ENCODE measurements around the gene TOGARAM2.

DNA sequence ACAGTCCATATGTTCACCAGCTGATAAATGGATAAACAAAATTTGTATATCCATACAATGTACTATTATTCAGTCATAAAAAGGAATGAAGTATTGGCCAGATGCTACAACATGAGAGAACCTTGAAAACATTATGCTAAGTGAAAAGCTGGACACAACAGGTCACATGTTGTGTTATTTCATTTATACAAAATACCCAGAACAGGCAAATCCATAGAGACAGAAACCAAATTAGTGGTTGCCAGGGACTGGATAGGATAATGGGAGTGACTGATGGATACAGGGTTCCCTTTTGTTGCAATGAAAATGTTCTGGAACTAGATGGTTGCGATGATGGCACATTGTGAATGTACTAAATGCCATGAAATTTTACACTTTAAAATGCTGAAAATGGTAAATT is 103.5 kb downstream of the TOGARAM2 start:
- TF ChIP-seq MEF2A (IDR thresholded peaks at IDR 0.05; ENCODE audit: insufficient read depth, low read depth, low read length) (no peak), SIX5 (IDR thresholded peaks at IDR 0.05; ENCODE audit: low read depth, low read length, severe bottlenecking) (no peak), EP300 (IDR thresholded peaks at IDR 0.05; ENCODE audit: borderline replicate concordance in 1 of 2, control insufficient read depth in 1 of 2, low read depth in 2 of 2, low read length in 2 of 2) (no peak), GABPA (IDR thresholded peaks at IDR 0.05; ENCODE audit: low read depth) (no peak), POU2F2 (IDR thresholded peaks at IDR 0.05; ENCODE audit: borderline replicate concordance, low read depth, low read length) (no peak), RELA (IDR thresholded peaks at IDR 0.05; ENCODE audit: borderline replicate concordance, partially characterized antibody) (no peak), ZNF217 (IDR thresholded peaks at IDR 0.05) (no peak), EED (IDR thresholded peaks at IDR 0.05; ENCODE audit: low read depth) (no peak), MTA3 (IDR thresholded peaks at IDR 0.05; ENCODE audit: borderline replicate concordance, low read length) (no peak), SPI1 (IDR thresholded peaks at IDR 0.05; ENCODE audit: borderline replicate concordance, insufficient read depth, low read depth, low read length) (no peak)
- TF ChIP-seq, protein P1, sequence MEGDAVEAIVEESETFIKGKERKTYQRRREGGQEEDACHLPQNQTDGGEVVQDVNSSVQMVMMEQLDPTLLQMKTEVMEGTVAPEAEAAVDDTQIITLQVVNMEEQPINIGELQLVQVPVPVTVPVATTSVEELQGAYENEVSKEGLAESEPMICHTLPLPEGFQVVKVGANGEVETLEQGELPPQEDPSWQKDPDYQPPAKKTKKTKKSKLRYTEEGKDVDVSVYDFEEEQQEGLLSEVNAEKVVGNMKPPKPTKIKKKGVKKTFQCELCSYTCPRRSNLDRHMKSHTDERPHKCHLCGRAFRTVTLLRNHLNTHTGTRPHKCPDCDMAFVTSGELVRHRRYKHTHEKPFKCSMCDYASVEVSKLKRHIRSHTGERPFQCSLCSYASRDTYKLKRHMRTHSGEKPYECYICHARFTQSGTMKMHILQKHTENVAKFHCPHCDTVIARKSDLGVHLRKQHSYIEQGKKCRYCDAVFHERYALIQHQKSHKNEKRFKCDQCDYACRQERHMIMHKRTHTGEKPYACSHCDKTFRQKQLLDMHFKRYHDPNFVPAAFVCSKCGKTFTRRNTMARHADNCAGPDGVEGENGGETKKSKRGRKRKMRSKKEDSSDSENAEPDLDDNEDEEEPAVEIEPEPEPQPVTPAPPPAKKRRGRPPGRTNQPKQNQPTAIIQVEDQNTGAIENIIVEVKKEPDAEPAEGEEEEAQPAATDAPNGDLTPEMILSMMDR (IDR thresholded peaks at IDR 0.05 in 2 of 3, conservative IDR thresholded peaks at IDR 0.05 in 1 of 3; ENCODE audit: control insufficient read depth in 2 of 3, extremely low read depth in 1 of 3, insufficient read depth in 1 of 3, low read depth in 3 of 3, low read length in 3 of 3) = no peak
- TF ChIP-seq, protein P2, sequence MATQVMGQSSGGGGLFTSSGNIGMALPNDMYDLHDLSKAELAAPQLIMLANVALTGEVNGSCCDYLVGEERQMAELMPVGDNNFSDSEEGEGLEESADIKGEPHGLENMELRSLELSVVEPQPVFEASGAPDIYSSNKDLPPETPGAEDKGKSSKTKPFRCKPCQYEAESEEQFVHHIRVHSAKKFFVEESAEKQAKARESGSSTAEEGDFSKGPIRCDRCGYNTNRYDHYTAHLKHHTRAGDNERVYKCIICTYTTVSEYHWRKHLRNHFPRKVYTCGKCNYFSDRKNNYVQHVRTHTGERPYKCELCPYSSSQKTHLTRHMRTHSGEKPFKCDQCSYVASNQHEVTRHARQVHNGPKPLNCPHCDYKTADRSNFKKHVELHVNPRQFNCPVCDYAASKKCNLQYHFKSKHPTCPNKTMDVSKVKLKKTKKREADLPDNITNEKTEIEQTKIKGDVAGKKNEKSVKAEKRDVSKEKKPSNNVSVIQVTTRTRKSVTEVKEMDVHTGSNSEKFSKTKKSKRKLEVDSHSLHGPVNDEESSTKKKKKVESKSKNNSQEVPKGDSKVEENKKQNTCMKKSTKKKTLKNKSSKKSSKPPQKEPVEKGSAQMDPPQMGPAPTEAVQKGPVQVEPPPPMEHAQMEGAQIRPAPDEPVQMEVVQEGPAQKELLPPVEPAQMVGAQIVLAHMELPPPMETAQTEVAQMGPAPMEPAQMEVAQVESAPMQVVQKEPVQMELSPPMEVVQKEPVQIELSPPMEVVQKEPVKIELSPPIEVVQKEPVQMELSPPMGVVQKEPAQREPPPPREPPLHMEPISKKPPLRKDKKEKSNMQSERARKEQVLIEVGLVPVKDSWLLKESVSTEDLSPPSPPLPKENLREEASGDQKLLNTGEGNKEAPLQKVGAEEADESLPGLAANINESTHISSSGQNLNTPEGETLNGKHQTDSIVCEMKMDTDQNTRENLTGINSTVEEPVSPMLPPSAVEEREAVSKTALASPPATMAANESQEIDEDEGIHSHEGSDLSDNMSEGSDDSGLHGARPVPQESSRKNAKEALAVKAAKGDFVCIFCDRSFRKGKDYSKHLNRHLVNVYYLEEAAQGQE (IDR thresholded peaks at IDR 0.05; ENCODE audit: low read depth, low read length) = no peak
- TF ChIP-seq, protein P3, sequence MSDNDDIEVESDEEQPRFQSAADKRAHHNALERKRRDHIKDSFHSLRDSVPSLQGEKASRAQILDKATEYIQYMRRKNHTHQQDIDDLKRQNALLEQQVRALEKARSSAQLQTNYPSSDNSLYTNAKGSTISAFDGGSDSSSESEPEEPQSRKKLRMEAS (IDR thresholded peaks at IDR 0.05; ENCODE audit: low read depth, low read length) = no peak
- TF ChIP-seq, protein P4, sequence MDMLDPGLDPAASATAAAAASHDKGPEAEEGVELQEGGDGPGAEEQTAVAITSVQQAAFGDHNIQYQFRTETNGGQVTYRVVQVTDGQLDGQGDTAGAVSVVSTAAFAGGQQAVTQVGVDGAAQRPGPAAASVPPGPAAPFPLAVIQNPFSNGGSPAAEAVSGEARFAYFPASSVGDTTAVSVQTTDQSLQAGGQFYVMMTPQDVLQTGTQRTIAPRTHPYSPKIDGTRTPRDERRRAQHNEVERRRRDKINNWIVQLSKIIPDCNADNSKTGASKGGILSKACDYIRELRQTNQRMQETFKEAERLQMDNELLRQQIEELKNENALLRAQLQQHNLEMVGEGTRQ (IDR thresholded peaks at IDR 0.05; ENCODE audit: borderline replicate concordance, low read depth, low read length) = no peak
